ENCODE data around the gene CAMTA1. TPM values are rescaled to one million over a fixed set of nuclear protein-coding genes. Genes with fewer than 3 reads are reported as not detected.

CAMTA1 gene
- total and polyA plus RNA-seq, 9 of the 15 experiments (the other 6 are each of a cell fraction or from before 2014, with no cell fraction given) = 43.9 to 161 (median 65.9) TPM

- no TSS peak for BruUV-seq (replicated peaks)
- CTCF ChIA-PET (ENCODE audit: low intra/inter-chr PET ratio) = no interaction called here
- WGBS (ENCODE audit: insufficient coverage, low coverage, missing lambda C conversion rate) = 0% methylated on average over 12 of the region's 12 CpGs
- TF ChIP-seq ASH1L (IDR thresholded peaks at IDR 0.05; ENCODE audit: borderline replicate concordance, low read depth, partially characterized antibody) (no peak), RFX5 (IDR thresholded peaks at IDR 0.05; ENCODE audit: low read depth, low read length) (no peak), ZSCAN32 (CRISPR knock-in tag; IDR thresholded peaks at IDR 0.05) (no peak), ZNF217 (CRISPR knock-in tag; IDR thresholded peaks at IDR 0.05) (no peak), BCLAF1 (IDR thresholded peaks at IDR 0.05; ENCODE audit: borderline replicate concordance in 1 of 2, control insufficient read depth in 1 of 2, low read depth in 2 of 2, low read length in 1 of 2) (no peak), ZNF592 (IDR thresholded peaks at IDR 0.05) (no peak), IRF1 (CRISPR knock-in tag; IDR thresholded peaks at IDR 0.05; ENCODE audit: borderline replicate concordance) (no peak), ZKSCAN1 (IDR thresholded peaks at IDR 0.05; ENCODE audit: low read depth, low read length) (no peak), RHOXF2B (CRISPR knock-in tag; conservative IDR thresholded peaks at IDR 0.05) (no peak), SREBF2 (CRISPR knock-in tag; IDR thresholded peaks at IDR 0.05) (no peak), TFE3 (CRISPR knock-in tag; IDR thresholded peaks at IDR 0.05) (no peak)
Measured at GRCh38 chr1:7555391-7556185, 770.3 kb downstream of the CAMTA1 start.

More at GRCh38 chr1:7555391-7556185, 770.3 kb downstream of the CAMTA1 start:
- Histone ChIP-seq H3K4me1 (replicated peaks in 1 of 2; ENCODE audit: control insufficient read depth in 2 of 2, insufficient read depth in 2 of 2, low read length in 2 of 2) (peaks cover 0 to 8% of the 10 kb centered on the region in 2 experiments; a peak in 1 of 5 replicates), H2AFZ (ENCODE audit: low read depth, low read length) (no peak overlapping the region), H3K9ac (ENCODE audit: insufficient read depth in 1 of 2, low read depth in 2 of 2, low read length in 2 of 2) (no peak overlapping the region), H3K9me3 (replicated peaks; ENCODE audit: control insufficient read depth, insufficient read depth, low read depth, low read length) (no peaks in the 10 kb centered on the region), H3K27me3 (ENCODE audit: control insufficient read depth in 2 of 2, insufficient read depth in 2 of 2, low read length in 2 of 2) (peaks cover 25 to 58% of the 10 kb centered on the region in 2 experiments; a peak in 3 of 5 replicates), H3K27ac (ENCODE audit: extremely low read depth, low read depth, low read length) (no peak overlapping the region), H3K9me1 (ENCODE audit: control insufficient read depth, insufficient read depth, low read length) (no peaks in the 10 kb centered on the region), H3K4me3 (no peak overlapping the region), H3K79me2 (ENCODE audit: control insufficient read depth, insufficient read depth, low read length) (no peaks in the 10 kb centered on the region), H3K36me3 (ENCODE audit: control insufficient read depth, insufficient read depth, low read length) (no peaks in the 10 kb centered on the region), H4K20me1 (replicated peaks; ENCODE audit: control insufficient read depth, insufficient read depth, low read length) (peaks cover 27% of the 10 kb centered on the region), H3K4me2 (ENCODE audit: insufficient read depth, low read length) (no peak overlapping the region)
- FAIRE-seq = no peak
- DNase-seq (ENCODE audit: extremely low read depth in 1 of 4, low spot score in 3 of 4) = no peak
- intact Hi-C loops (cut with micrococcal nuclease) (no loop called here), in situ Hi-C loops (cut with MboI) (no loop called here)
- POLR2A ChIA-PET = interaction anchor here (0.7 to 1.2 kb wide), 4 partner anchors 17 to 1318 kb away, joined by 3 to 4 read pairs (median 4); no protein-coding TSS in a partner anchor
- ATAC-seq = no peak
